Keratinocyte (primary cell): ENCODE results near the gene KEAP1.

Experiments
- CTCF ChIP-seq, 3 experiments: IDR thresholded peaks in 1 of 3; conservative IDR thresholded peaks in 1 of 3; optimal IDR thresholded peaks in 1 of 3; 2 replicates in 2 of 3; 3 replicates in 1 of 3; pipeline versions ENCODE3 to v1.5.1; 2011; ENCODE audit warnings: low read length in 3 of 3, mild to moderate bottlenecking in 3 of 3, moderate library complexity in 2 of 3, control low read depth in 1 of 3, inconsistent platforms in 1 of 3; ENCODE audit not compliant: insufficient read depth in 2 of 3; ENCODE audit errors: extremely low read depth in 1 of 3
- EZH2 ChIP-seq: IDR thresholded peaks from one replicate; pipeline ENCODE4 v1.6.1; 2012; ENCODE audit warnings: inconsistent platforms, mild to moderate bottlenecking, low read length, moderate library complexity

DNA sequence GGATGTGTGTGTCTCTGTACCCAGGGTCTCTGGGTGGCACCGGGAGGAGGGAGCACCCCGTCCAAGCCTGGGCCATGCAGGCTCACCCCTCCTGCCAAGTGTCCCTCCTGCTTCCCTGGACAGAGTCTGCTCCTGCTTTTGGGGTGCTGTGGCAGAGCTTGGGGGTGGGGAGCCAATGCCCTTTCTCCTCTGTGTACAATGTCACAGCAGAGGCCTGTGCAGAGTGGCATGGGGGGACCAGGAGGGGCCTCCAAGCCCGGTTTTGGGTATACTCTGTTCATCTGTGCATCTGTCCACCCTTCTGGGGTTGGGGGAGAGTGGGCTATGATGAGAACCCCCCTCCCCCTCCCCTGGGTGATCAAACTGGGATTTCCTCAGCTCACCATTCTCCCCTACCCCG lies 49.3 kb downstream of the KEAP1 start:
- TF ChIP-seq EZH2 (no peak), CTCF (optimal IDR thresholded peaks at IDR 0.05 in 1 of 3, IDR thresholded peaks at IDR 0.05 in 1 of 3, conservative IDR thresholded peaks at IDR 0.05 in 1 of 3; ENCODE audit: extremely low read depth in 1 of 3, insufficient read depth in 2 of 3, low read length in 3 of 3) (no peak)
